Neural crest cell (in vitro differentiated cells): Measurements from ENCODE around the gene SST. TPM values are rescaled to one million over a fixed set of nuclear protein-coding genes. Genes with fewer than 3 reads are reported as not detected.

Experiments
- DNase-seq: peaks from one replicate; pipeline ENCODE4 v3.0.0; 2021; ENCODE audit warnings: low read depth, mixed read lengths, low spot score
- H3K27ac Mint-ChIP-seq: one replicate; pipeline ENCODE4 v1.8.0; 2021; ENCODE audit warnings: mild to moderate bottlenecking, mixed read lengths; ENCODE audit not compliant: unreplicated experiment
- H3K27me3 Mint-ChIP-seq: 2 replicates; pipeline ENCODE4 v1.8.0; 2021; ENCODE audit warnings: low read depth, mild to moderate bottlenecking, mixed read lengths
- H3K36me3 Mint-ChIP-seq: 2 replicates; pipeline ENCODE4 v1.8.0; 2021; ENCODE audit warnings: low read depth, mild to moderate bottlenecking, mixed read lengths
- H3K4me1 Mint-ChIP-seq: 2 replicates; pipeline ENCODE4 v1.8.0; 2021; ENCODE audit warnings: mixed read lengths
- H3K4me3 Mint-ChIP-seq: one replicate; pipeline ENCODE4 v1.8.0; 2021; ENCODE audit warnings: mild to moderate bottlenecking, mixed read lengths
- H3K9me3 Mint-ChIP-seq: 2 replicates; pipeline ENCODE4 v1.8.0; 2021; ENCODE audit warnings: mixed read lengths
- total RNA-seq: library from RNA; stranded (reverse); gene quantifications from 2 replicates; pipeline ENCODE4 v1.2.1, GENCODE V29; 2021
- TF ChIP-seq, protein P1 (sequence below): fragments of 200-600 bp; sonication (generic); conservative IDR thresholded peaks from 2 replicates; pipeline ENCODE4 v1.5.0; 2021; ENCODE audit warnings: antibody characterized with exemption, mild to moderate bottlenecking

Gene SST
- total RNA-seq, 1 donor from 2014 or later = 4.5 TPM

GRCh38 chr3:187693431-187693830 is 23.2 kb upstream of the SST start:
- TF ChIP-seq, protein P1, sequence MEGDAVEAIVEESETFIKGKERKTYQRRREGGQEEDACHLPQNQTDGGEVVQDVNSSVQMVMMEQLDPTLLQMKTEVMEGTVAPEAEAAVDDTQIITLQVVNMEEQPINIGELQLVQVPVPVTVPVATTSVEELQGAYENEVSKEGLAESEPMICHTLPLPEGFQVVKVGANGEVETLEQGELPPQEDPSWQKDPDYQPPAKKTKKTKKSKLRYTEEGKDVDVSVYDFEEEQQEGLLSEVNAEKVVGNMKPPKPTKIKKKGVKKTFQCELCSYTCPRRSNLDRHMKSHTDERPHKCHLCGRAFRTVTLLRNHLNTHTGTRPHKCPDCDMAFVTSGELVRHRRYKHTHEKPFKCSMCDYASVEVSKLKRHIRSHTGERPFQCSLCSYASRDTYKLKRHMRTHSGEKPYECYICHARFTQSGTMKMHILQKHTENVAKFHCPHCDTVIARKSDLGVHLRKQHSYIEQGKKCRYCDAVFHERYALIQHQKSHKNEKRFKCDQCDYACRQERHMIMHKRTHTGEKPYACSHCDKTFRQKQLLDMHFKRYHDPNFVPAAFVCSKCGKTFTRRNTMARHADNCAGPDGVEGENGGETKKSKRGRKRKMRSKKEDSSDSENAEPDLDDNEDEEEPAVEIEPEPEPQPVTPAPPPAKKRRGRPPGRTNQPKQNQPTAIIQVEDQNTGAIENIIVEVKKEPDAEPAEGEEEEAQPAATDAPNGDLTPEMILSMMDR = no peak
- Mint-ChIP-seq H3K9me3 (peaks cover 6% of the 10 kb centered on the region), H3K36me3 (no peaks in the 10 kb centered on the region)

DNA sequence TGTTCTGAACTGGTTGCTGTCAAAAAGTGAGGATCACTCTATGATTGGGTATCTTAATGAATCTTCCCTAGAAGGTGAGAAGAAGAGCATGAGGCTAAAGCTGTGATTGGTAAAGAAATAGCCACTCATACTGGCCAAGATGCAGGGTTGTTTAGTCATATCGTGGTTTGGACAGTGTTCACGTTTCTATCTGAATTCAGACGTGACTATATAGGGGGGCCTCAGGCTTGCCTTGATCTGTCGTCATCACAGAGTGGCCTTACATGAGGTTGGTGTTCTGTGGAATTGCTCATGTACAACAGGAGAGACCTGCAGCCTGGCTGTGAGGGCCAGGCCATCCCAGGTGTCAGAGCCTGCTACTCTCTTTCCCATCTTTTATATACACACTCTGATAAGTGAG is 19.8 kb upstream of the SST start:
- DNase-seq = no peak
- no peak overlapping the region for H3K27ac Mint-ChIP-seq
- H3K4me1 Mint-ChIP-seq = no peaks in the 10 kb centered on the region
- H3K4me3 Mint-ChIP-seq = no peak overlapping the region
- H3K36me3 Mint-ChIP-seq = no peaks in the 10 kb centered on the region
- TF ChIP-seq, protein P1 = no peak
- H3K9me3 Mint-ChIP-seq = peaks cover 12% of the 10 kb centered on the region
- H3K27me3 Mint-ChIP-seq = peaks cover 16% of the 10 kb centered on the region

More at GRCh38 chr3:187693431-187693830, 23.2 kb upstream of the SST start:
- no peak overlapping the region for H3K4me3 Mint-ChIP-seq
- no peaks in the 10 kb centered on the region for H3K4me1 Mint-ChIP-seq
- no peak overlapping the region for H3K27ac Mint-ChIP-seq
- H3K27me3 Mint-ChIP-seq = peaks cover 19% of the 10 kb centered on the region
- no peak for DNase-seq

DNA sequence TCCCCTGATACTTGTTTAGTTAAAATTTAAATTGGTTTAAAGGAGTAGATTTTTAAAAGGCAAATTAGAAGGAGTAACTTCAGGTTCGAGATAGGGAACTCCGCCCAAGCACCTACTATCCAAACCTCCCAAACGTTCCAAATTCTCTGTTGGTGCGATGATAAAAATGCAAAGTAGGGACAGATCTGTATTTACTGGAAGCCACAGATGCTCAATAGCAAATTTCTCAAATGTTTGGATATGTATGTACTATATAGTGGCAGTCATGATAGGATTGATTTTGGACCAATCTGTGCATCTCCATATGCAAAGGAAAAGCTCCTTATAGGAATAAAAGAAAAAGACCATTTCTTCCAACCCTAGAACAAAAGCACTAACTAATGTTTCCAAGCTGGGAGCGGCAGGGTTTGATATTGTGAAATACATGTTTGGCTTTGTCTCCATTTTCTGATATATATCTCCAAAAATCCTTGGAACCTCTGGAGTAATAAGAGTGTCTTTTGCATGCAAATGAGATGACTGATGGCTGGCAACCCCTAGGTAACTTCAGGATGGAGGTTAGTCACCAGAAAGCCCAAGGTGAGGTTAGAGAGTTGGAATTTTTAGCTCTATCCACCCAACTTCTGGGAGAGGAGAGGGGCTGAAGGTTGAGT is 16.6 kb upstream of the SST start:
- Mint-ChIP-seq H3K27me3 (peaks cover 32% of the 10 kb centered on the region), H3K4me1 (no peaks in the 10 kb centered on the region), H3K36me3 (no peaks in the 10 kb centered on the region), H3K4me3 (no peak overlapping the region), H3K27ac (no peak overlapping the region), H3K9me3 (peaks cover 6% of the 10 kb centered on the region)
- TF ChIP-seq, protein P1 = no peak
- DNase-seq = no peak

GRCh38 chr3:187685948-187686347 is 15.8 kb upstream of the SST start:
- Mint-ChIP-seq H3K36me3 (no peaks in the 10 kb centered on the region), H3K4me1 (no peaks in the 10 kb centered on the region), H3K27me3 (peaks cover 30% of the 10 kb centered on the region), H3K4me3 (no peak overlapping the region), H3K9me3 (peaks cover 6% of the 10 kb centered on the region), H3K27ac (no peak overlapping the region)
- TF ChIP-seq, protein P1 = no peak
- DNase-seq = no peak

DNA sequence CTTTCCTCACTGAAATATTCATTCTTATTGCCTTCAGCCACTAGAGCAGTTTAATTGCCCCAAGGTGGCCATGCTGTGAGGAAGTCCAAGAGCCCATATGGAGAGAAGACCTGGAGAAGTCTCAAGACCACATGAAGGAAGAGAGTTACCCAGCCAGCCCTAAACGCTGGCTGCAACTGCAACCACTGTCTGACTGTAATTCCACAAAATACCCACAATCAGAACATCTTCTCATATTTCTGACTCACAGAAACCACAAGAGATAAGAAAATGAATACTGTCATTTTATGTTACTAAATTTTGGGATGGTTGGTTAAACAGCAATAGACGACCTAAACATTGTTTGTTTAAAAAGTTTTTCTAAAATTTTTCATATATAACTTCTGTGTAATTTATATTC is 14.7 kb upstream of the SST start:
- Mint-ChIP-seq H3K4me1 (no peaks in the 10 kb centered on the region), H3K27ac (no peak overlapping the region), H3K36me3 (no peaks in the 10 kb centered on the region), H3K4me3 (no peak overlapping the region), H3K9me3 (peaks cover 6% of the 10 kb centered on the region), H3K27me3 (peaks cover 31% of the 10 kb centered on the region)
- TF ChIP-seq, protein P1 = no peak
- DNase-seq = no peak
